ENCODE measurements around the gene TTC21B.

DNA sequence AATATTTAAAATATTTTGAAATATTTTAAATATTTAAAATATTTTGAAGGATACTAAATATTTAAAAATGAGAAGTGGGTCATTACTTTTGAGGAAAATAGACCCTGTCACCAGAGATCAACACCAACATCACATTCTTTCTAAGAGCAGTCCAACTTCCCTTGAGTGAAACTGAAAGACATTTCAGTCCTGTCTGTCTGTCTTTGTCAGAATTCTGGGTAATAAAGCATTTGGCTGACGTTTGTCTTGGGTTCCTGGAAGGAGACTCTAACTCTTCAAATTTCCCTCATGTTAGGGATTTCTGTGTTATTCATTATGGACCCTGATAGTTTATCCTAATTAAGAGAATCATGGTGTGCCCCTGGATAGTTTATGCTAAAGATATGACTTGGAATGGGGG is 32.8 kb downstream of the TTC21B start:
- TF ChIP-seq ZNF621 (tag by site-specific recombination; IDR thresholded peaks at IDR 0.05) (no peak), ZBTB20 (tag by site-specific recombination; IDR thresholded peaks at IDR 0.05) (no peak), ZNF792 (tag by site-specific recombination; IDR thresholded peaks at IDR 0.05) (no peak), ZNF394 (tag by site-specific recombination; IDR thresholded peaks at IDR 0.05; ENCODE audit: borderline replicate concordance) (no peak), ATF2 (tag by site-specific recombination; IDR thresholded peaks at IDR 0.05; ENCODE audit: low read depth) (no peak), ZNF707 (tag by site-specific recombination; IDR thresholded peaks at IDR 0.05) (no peak), KLF10 (tag by site-specific recombination; IDR thresholded peaks at IDR 0.05) (no peak)
- TF ChIP-seq, protein P1, sequence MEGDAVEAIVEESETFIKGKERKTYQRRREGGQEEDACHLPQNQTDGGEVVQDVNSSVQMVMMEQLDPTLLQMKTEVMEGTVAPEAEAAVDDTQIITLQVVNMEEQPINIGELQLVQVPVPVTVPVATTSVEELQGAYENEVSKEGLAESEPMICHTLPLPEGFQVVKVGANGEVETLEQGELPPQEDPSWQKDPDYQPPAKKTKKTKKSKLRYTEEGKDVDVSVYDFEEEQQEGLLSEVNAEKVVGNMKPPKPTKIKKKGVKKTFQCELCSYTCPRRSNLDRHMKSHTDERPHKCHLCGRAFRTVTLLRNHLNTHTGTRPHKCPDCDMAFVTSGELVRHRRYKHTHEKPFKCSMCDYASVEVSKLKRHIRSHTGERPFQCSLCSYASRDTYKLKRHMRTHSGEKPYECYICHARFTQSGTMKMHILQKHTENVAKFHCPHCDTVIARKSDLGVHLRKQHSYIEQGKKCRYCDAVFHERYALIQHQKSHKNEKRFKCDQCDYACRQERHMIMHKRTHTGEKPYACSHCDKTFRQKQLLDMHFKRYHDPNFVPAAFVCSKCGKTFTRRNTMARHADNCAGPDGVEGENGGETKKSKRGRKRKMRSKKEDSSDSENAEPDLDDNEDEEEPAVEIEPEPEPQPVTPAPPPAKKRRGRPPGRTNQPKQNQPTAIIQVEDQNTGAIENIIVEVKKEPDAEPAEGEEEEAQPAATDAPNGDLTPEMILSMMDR (tag by site-specific recombination; IDR thresholded peaks at IDR 0.05), result no peak
- TF ChIP-seq, protein P2, sequence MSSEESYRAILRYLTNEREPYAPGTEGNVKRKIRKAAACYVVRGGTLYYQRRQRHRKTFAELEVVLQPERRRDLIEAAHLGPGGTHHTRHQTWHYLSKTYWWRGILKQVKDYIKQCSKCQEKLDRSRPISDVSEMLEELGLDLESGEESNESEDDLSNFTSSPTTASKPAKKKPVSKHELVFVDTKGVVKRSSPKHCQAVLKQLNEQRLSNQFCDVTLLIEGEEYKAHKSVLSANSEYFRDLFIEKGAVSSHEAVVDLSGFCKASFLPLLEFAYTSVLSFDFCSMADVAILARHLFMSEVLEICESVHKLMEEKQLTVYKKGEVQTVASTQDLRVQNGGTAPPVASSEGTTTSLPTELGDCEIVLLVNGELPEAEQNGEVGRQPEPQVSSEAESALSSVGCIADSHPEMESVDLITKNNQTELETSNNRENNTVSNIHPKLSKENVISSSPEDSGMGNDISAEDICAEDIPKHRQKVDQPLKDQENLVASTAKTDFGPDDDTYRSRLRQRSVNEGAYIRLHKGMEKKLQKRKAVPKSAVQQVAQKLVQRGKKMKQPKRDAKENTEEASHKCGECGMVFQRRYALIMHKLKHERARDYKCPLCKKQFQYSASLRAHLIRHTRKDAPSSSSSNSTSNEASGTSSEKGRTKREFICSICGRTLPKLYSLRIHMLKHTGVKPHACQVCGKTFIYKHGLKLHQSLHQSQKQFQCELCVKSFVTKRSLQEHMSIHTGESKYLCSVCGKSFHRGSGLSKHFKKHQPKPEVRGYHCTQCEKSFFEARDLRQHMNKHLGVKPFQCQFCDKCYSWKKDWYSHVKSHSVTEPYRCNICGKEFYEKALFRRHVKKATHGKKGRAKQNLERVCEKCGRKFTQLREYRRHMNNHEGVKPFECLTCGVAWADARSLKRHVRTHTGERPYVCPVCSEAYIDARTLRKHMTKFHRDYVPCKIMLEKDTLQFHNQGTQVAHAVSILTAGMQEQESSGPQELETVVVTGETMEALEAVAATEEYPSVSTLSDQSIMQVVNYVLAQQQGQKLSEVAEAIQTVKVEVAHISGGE (tag by site-specific recombination; conservative IDR thresholded peaks at IDR 0.05; ENCODE audit: low read depth), result no peak
